ENCODE results near the gene ST7.
A peak's percentile ranks its signal among the peaks of the same experiment; 100 is the strongest.

ST7 gene

GRCh38 chr7:116980354-116980753 is 27.1 kb downstream of the ST7 start:
- no peak for DNase-seq

GRCh38 chr7:116981939-116982338 is 28.6 kb downstream of the ST7 start:
- peak; percentile 22 for DNase-seq

GRCh38 chr7:116984511-116984910 is 31.2 kb downstream of the ST7 start:
- DNase-seq, result no peak

GRCh38 chr7:116984917-116985316 is 31.6 kb downstream of the ST7 start:
- peak; percentile 51 for DNase-seq

- DNase-seq, result no peak
Measured at GRCh38 chr7:116985575-116985974, 32.3 kb downstream of the ST7 start.

- no peak for DNase-seq
Measured at GRCh38 chr7:116986611-116987565, 33.6 kb downstream of the ST7 start.

GRCh38 chr7:116988363-116988989 is 35.2 kb downstream of the ST7 start:
- no peak for DNase-seq

GRCh38 chr7:116990056-116990455 is 36.8 kb downstream of the ST7 start:
- DNase-seq, result no peak

- no peak for DNase-seq
Measured at GRCh38 chr7:116991233-116991632, 37.9 kb downstream of the ST7 start.

GRCh38 chr7:116994611-116995010 is 41.3 kb downstream of the ST7 start:
- no peak for DNase-seq

GRCh38 chr7:116997972-116998371 is 44.7 kb downstream of the ST7 start:
- DNase-seq, result no peak

- DNase-seq, result no peak
Measured at GRCh38 chr7:116998567-116999175, 45.4 kb downstream of the ST7 start.

- no peak for DNase-seq
Measured at GRCh38 chr7:116999311-116999710, 46.0 kb downstream of the ST7 start.

- DNase-seq, result no peak
Measured at GRCh38 chr7:117001283-117001682, 48.0 kb downstream of the ST7 start.

GRCh38 chr7:117004899-117005298 is 51.6 kb downstream of the ST7 start:
- DNase-seq, result no peak

- DNase-seq, result no peak
Measured at GRCh38 chr7:117005449-117005848, 52.1 kb downstream of the ST7 start.

- DNase-seq, result no peak
Measured at GRCh38 chr7:117006907-117007684, 53.8 kb downstream of the ST7 start.

- DNase-seq, result no peak
Measured at GRCh38 chr7:117008118-117008885, 55.0 kb downstream of the ST7 start.

GRCh38 chr7:117008886-117009531 is 55.7 kb downstream of the ST7 start:
- DNase-seq, result no peak

GRCh38 chr7:117009705-117010361 is 56.5 kb downstream of the ST7 start:
- no peak for DNase-seq
